A673 (cell line): ENCODE data around the gene ATP7B.

Experiments used
- CTCF ChIP-seq: fragments of 300-800, 200-600 bp; sonication (generic); conservative IDR thresholded peaks from 2 replicates; pipeline ENCODE4 v1.5.1; 2017; ENCODE audit warnings: low read depth, mild to moderate bottlenecking, antibody characterized with exemption, low read length, moderate library complexity, mixed read lengths
- EZH2 ChIP-seq: fragments of 200-600 bp; sonication (generic); IDR thresholded peaks from 2 replicates; pipeline ENCODE4 v1.6.1; 2017; ENCODE audit warnings: borderline replicate concordance, low read depth, mild to moderate bottlenecking, mixed read lengths, antibody characterized with exemption, low read length; ENCODE audit not compliant: poor library complexity, severe bottlenecking

GRCh38 chr13:51916051-51916818 is 95.0 kb downstream of the ATP7B start:
- TF ChIP-seq EZH2 (no peak), CTCF (no peak)
